HG03439 (cell line): Measurements from ENCODE around the gene SPAG4.

Source experiments
- ATAC-seq: cut with Tn5 transposase; IDR thresholded peaks from one replicate; pipeline ENCODE4 v1.9.1; 2021; ENCODE audit warnings: mild to moderate bottlenecking, moderate library complexity; ENCODE audit not compliant: unreplicated experiment

SPAG4 gene

DNA sequence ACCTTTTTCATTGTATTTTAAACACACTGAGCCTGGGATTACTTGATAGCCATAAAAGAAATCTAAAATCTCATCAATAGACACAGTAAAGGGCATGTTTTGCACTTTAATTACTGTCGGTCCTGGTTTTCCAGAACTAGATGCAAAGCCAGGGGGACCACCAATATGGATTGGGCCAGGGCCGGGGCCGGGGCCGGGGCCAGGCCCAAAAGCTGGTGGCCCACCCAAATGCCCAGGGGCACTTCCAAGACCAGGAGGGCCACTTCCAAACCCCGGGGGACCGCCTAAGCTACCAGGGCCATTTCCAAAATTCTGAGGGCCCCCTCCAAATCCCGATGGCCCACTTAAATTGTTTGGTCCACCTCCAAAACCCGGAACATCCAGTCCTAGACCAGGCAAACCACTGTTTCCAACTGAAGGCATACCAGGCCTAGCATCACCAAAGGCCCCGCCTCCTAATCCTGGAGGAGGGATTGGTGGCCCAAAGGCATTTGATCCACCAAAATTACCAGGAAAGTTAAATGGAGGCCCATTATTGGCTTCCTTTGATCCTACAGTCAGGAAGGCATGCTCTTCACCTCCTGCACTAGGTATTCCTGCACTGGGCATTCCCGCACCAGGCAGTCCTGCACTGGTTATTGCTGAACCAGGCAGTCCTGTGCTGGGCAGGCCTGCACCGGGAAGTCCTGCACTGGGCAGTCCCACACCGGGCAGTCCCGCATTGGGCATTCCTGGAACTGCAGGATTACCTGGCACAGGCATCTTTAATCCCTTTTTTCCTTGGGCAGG is 37.2 kb downstream of the SPAG4 start:
- no peak for ATAC-seq

DNA sequence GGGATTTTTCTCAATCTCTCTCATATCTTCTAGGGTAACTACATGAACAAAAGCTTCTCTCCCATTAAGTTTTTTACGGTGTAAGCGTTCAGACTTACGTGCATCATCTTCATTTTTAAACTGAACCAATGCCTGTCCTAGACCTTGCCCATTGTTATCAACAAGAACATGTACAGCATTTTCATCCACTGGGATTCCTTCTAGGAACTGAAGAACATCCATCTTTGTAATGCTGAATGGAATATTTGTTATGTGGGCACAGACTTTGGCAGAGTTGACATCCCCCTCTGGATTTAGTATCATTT is 37.8 kb downstream of the SPAG4 start:
- ATAC-seq, result no peak

DNA sequence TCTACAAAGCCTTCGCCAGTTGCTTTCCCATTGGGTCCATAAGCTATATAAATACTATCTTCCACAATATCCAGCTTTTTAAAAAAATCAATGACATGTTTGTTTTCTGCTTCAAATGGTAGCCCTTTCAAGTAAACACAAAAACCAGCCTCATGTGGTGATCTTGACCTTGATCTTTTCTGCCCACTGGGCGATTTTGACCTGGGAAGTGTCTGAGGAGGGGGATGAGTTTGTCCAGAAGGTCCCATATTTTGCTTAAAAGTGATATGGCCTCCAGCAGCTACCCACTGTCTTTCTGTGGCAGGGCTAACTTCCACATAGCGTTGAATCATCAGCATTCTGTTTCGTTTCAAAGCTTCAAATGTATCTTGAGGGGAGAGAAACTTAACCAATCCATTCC is 38.3 kb downstream of the SPAG4 start:
- no peak for ATAC-seq

DNA sequence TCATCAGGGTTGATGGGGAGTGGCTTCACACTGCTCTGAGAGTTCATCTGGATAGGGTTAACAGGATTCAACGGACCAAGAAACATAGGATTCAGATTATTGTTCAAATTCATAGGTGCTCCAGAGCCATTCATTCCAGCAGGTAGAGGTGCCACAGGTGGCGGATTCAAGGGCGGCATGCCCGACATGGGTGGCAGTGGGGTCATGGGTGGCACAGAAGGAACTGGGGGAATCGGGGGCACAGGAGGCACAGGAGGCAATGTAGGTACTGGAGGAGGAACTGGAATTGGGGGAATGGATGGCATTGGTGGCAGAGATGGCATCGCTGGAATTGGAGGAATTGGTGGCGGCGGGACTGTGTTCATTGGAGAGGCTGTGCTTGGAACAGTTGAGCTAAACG is 38.8 kb downstream of the SPAG4 start:
- ATAC-seq, result no peak

DNA sequence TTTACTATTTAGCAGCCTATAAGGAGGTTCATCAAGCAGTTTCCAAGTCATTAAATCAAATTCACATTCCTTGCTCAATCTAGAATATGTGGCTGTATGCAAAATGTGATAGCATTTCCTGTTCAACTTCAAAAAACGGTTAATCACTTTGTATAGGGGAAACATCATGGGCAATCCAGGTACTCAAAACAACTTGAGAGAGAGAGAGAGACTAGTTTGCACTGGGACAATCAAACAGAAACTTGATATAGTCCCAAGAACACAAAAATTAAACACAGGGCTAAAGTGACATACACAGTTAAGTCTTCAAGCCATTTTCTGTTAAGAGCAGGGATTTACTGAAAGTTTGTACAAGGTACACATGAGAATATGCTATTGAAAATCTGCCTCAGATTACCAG is 41.6 kb downstream of the SPAG4 start:
- ATAC-seq, result no peak

DNA sequence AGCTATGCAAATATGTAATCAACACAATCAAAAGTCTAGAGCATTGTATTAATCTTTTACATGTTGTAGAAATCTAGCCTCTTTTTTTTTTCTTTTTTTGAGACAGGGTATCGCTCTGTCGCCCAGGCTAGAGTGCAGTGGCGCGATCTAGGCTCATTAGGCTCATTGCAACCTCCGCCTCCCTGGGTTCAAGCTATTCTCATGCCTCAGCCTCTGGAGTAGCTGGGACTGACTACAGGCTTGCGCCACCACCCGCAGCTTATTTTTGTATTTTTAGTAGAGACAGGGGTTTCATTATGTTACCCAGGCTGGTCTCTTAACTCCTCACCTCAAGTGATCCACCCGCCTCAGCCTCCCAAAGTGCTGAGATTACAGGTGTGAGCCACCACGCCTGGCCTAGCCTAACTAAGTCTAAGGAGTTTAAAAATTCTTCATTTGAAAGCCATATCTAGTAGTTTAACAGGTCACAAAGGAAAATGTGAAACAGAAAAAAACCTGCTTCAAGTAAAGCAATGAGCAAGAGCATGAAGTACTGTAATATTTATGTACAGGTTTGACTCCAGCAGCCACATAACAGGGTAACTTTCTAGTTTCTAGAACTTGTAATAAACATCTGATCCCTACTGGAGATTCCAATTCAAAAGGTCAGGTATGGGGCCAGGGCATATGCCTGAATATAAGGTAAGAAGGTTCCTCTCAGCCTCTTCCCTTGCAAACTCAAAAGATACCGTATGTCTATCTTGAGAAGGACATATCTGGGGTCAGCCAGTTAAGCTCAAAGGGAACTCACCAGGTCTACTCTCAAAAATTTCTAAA is 44.7 kb downstream of the SPAG4 start:
- ATAC-seq, result no peak

DNA sequence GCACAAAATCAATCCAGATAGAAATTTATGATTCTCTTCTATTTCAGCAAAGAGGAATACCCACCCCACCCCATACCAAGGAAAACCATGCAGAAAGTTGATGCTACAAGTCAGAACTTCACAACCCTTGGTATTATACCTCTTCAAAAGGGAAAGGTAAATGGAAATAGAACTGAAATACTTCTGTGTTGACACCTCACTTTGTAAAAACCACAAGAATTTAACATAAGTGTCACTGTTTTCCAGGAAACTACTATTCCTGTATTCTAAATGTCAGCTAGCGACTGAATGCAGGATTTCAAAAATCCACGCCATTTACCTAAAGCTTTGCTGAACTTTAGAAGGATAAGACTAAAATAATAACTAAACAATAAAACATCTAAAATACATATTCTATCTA is 45.4 kb downstream of the SPAG4 start:
- no peak for ATAC-seq

DNA sequence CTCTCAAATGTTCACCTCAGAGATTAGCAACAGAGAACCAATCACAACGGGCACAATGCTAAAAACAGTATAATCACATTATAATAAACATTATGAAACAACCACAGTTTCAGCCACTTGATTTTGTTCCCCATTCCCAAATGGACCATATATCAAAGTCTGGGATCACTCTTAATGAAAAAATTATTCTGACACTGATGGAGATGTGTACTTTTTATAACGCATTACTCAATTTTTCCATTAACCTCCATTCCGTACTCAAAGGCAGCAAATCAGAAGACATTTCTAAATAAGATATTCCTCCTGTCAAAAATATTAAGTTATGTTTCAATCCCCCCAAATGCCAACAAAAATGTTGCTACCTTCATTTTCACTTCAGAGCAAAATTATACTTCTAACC is 46.3 kb downstream of the SPAG4 start:
- ATAC-seq, result no peak

DNA sequence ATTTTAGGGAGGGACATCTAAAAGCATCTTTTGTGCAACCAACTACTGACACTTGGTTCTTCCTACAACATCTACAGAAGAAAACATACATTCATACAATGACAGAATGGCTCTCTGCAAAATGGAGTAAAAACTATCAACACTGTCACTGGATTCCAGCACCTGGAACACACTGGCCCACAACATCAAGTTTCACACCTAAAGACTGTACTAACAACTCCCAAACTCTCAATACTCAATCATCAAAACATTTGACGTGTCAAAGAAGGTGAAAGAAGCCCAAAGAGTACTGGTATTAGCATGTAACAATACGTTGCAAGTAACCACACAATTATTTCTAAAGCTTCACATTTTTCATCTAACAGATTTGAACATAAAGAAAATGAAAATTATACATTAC is 46.9 kb downstream of the SPAG4 start:
- ATAC-seq, result no peak

DNA sequence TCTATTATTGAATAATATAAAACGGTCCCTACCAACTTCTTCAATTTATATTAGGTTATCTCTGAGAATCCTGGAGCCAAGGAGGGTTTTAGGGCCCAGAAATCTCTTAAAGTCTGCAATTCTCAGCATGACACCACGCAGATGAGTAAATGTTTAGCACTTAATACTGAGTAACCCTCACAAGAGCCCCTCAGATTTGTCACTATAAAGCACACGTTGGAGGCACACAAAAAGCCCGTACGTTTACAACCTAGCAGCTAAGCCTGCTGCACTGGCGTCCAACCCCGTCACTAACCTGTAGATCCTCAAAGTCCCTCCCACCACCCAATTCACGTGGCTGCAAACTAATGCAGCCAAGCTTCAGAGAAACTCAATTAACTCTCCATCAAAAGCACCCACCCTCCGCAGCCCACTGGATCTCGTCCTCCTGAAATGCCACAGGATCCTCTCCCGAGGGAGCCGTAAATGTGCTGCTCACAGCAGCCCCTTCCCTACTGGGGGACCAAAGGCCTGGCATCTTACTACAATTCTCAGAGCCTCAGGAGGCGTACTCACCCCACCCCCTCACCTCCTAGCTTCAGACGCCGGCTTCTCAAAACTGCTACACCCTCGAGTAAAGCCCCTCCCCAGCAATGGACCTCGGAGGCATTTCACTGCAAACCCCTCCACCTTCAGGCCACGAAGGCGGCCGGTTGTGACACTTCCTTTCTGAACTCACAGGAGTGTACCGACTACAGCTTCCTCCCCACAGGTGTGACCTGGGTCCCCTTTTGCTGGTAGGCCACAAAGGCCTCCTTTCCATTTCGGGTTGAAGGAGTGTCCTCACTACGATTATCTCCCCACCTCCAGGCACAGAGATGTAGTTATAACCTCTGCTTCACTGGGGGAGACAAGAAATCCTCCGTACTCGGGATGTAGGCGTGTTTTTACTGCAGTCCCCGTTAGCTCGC is 48.2 kb downstream of the SPAG4 start:
- ATAC-seq, result peak; percentile 42

DNA sequence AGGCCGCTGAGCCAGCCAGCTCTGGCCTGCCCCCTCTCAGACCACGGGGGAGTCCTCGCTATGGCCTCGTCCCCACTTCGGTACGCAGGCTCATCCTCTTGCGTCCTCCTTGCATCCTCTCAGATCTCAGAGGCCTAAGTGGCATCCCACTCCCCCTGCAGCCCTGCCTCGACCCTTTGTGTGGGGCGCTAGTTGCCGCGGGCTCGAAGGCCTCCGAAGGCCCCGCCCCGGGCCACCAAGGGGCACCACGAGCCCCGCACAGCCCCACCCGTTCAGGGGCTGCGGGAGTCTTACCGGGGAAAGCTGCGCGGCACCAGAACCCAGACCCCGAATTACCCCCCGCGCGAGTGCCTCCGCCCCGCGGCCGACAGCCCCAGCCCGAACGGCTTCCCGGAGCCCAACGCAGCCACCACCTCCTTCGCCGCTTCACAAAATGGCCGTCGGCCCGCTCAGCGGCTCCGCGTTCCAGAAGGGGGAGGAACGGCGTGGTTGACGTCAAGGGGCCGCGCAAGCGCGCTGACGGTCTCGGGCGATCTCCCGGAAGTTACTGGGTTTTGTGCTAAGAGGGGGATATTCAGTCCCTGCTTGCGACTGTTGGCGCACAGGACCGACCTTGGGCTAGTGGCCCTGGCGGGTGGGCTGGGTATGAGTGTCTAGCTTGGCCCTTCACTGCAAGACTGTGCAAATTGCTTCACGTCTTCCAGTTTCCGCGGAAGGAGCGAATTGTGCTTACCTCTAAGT is 49.0 kb downstream of the SPAG4 start, which contains the start of the genes CPNE1 and RBM12:
TSS of gene CPNE1 (minus strand) at position 435 of the 741 bp plus-strand sequence. CDS start 31,977 bp downstream, outside the sequence.
TSS of gene RBM12 (minus strand) at position 435 of the 741 bp plus-strand sequence. CDS start 9,578 bp downstream, outside the sequence.
- ATAC-seq, result peak; percentile 72

DNA sequence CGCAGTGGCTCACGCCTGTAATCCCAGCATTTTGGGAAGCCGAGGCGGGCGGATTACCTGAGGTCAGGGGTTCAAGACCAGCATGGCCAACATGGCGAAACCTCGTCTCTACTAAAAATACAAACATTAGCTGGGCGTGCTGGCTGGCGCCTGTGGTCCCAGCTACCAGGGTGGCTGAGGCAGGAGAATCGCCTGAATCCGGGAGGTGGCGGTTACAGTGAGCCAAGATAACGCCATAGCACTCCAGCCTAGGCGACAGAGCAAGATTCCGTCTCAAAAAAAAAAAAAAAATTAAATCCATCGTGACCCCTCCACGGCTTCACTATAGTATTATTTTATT is 50.3 kb downstream of the SPAG4 start:
- no peak for ATAC-seq

DNA sequence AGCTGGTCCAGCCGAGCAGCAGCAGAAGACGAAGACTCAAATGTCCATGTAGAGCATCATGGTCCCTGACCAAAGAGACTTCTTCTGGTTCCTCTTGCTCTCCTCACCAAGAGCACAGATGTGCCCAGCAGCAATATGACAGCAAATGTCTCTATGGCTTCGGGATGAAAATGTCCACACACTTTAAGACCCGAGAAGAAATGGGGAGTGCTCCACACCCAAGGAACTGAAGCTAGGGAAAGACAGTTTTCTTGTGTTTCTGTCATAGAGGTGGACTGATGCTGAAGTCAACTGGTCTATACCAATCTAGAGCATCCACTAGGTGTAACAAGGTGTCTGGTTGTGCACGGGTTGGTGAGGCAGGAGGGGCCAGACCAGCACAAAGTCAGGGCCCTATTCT is 53.6 kb downstream of the SPAG4 start:
- ATAC-seq, result no peak

DNA sequence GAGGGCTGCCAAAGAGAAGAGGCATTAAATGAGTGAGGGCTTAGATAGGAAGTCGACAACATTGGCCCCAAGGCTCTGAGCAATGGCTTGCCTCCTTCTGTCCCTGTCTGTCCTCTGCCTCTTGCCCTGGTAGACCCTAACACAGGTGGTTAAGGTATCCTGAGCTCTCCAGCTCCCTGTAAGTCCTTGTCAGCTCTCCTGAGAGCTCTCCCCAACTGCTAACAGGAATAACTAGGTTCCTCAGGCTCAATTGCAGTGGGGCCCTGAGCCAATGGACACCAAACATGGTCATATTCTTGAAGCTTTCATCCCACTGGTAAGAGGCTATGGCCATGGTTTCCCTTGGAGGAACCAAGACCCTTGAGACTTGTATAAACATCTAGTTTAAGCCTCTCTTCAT is 54.1 kb downstream of the SPAG4 start:
- ATAC-seq, result no peak
